Head of caudate nucleus (tissue), 42 donors: ENCODE data around the gene SLC5A10.
A peak's percentile ranks its signal among the peaks of the same experiment; 100 is the strongest.
"Not testable (repeated sequence)": the region's sequence is repeated elsewhere in the genome, so short reads cannot be mapped to it uniquely, and the experiment has no call there.

Source experiments
- DNase-seq, 42 donors: peaks; one replicate each; pipeline versions ENCODE4 v3.0.0 to v3.0.0-alpha.2; 2020 to 2021; ENCODE audit warnings: mixed read lengths in 7 of 42
- intact Hi-C: fragments of 100-400 bp; cut with DNase I; formaldehyde crosslinking; loops from one replicate; pipeline ENCODE4 v1.15.0; 2022

Gene SLC5A10

GRCh38 chr17:18938692-18939023 lies 13.3 kb upstream of the SLC5A10 start:
- DNase-seq = no peak
- intact Hi-C loops = no loop called here

GRCh38 chr17:18944646-18945045 lies 7.3 kb upstream of the SLC5A10 start:
- DNase-seq = no peak
- intact Hi-C loops = no loop called here

GRCh38 chr17:18946536-18946935 lies 5.4 kb upstream of the SLC5A10 start:
- intact Hi-C loops = no loop called here

GRCh38 chr17:18947866-18948265 lies 4.1 kb upstream of the SLC5A10 start:
- intact Hi-C loops = no loop called here
- no peak for DNase-seq

More at GRCh38 chr17:18946536-18946935, 5.4 kb upstream of the SLC5A10 start:
- DNase-seq = no peak

GRCh38 chr17:18948476-18949006 lies 3.4 kb upstream of the SLC5A10 start:
- intact Hi-C loops = no loop called here
- DNase-seq = no peak

GRCh38 chr17:18949566-18949965 lies 2.4 kb upstream of the SLC5A10 start:
- DNase-seq = no peak
- intact Hi-C loops = no loop called here

- intact Hi-C loops = no loop called here
- DNase-seq = no peak
These were observed 1.6 kb upstream of the SLC5A10 start for GRCh38 chr17:18950346-18950745.

GRCh38 chr17:18950944-18951905 lies 740 bp upstream of the SLC5A10 start:
- no peak for DNase-seq
- intact Hi-C loops = no loop called here

GRCh38 chr17:18953231-18953728 lies 1.3 kb downstream of the SLC5A10 start:
- intact Hi-C loops = no loop called here
- DNase-seq = no peak

GRCh38 chr17:18954321-18954720 lies 2.4 kb downstream of the SLC5A10 start:
- DNase-seq = no peak
- intact Hi-C loops = no loop called here

GRCh38 chr17:18955009-18955408 lies 3.0 kb downstream of the SLC5A10 start:
- intact Hi-C loops = no loop called here
- DNase-seq = peak in 1 of 42 donors; percentile 0

GRCh38 chr17:18956021-18956420 lies 4.1 kb downstream of the SLC5A10 start:
- not testable (repeated sequence) for DNase-seq

GRCh38 chr17:18956581-18956980 lies 4.6 kb downstream of the SLC5A10 start:
- DNase-seq = no peak
- intact Hi-C loops = no loop called here

More at GRCh38 chr17:18956021-18956420, 4.1 kb downstream of the SLC5A10 start:
- intact Hi-C loops = not testable (repeated sequence)

GRCh38 chr17:18957831-18958230 lies 5.9 kb downstream of the SLC5A10 start:
- no peak for DNase-seq
- intact Hi-C loops = no loop called here

GRCh38 chr17:18958611-18959010 lies 6.6 kb downstream of the SLC5A10 start:
- peak in 1 of 42 donors; percentile 5 for DNase-seq
- intact Hi-C loops = no loop called here

GRCh38 chr17:18959071-18959844 lies 7.3 kb downstream of the SLC5A10 start:
- intact Hi-C loops = no loop called here
- DNase-seq = peak in 1 of 42 donors; percentile 4

- intact Hi-C loops = no loop called here
- DNase-seq = peak in 1 of 42 donors; percentile 4
These were observed 7.9 kb downstream of the SLC5A10 start for GRCh38 chr17:18959845-18960240.

- intact Hi-C loops = no loop called here
- DNase-seq = peak in 1 of 42 donors; percentile 1
These were observed 8.3 kb downstream of the SLC5A10 start for GRCh38 chr17:18960241-18960665.

- intact Hi-C loops = no loop called here
- peak; percentile 26 to 90 (median 72) for DNase-seq
These were observed 9.0 kb downstream of the SLC5A10 start for GRCh38 chr17:18960803-18961511.
